ENCODE data around the gene CST3.

DNA sequence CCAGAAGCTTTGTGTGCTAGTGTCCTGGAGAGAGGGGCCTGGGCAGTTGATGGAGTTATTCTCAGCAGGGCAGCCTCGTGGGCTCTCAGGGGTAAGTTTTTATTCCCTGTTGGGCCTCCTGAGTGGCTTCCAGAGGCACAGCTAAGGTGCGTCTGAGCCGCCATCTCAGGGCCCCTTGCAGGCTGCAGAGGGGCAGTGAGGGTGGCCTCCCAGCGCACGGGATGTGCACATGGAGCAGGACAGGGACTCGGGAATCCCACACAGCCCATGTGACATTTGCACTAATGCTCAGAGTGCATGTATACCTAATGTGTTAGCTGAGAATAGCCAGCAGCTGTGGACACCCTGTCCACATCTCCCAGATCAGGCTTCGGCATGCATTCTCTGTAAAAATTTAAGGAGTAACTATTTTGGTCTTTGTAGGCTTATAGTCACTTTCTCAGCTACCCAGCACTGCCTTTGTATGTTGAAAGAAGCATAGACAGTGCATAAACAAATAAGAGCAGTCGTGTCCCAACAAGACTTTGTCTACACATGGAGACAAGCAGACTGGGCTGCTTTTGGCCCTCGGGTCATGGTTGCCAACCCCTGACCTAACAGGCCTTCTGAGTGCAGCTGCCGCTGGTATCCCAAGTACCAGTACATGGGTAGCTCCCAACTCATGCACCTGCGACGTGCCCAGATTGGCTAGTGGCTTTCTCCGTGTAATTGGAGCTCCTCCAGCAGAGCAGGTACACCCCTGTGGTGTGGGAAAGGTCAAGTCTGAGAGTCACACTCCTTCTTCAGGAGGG lies 50.8 kb downstream of the CST3 start:
- TF ChIP-seq EZH2phosphoT487 (IDR thresholded peaks at IDR 0.05; ENCODE audit: insufficient read depth, low read depth) (no peak), EZH2 (IDR thresholded peaks at IDR 0.05; ENCODE audit: insufficient read depth, poor library complexity, severe bottlenecking) (no peak)

Data from GM23248 (cell line).